ENCODE results near the gene KLK12.

GRCh38 chr19:51081476-51081875 is 46.7 kb upstream of the KLK12 start:
- TF ChIP-seq CHD2 (IDR thresholded peaks at IDR 0.05; ENCODE audit: low read depth, low read length) (no peak), KLF12 (CRISPR knock-in tag; IDR thresholded peaks at IDR 0.05; ENCODE audit: borderline replicate concordance) (no peak), CTCF (CRISPR knock-in tag; IDR thresholded peaks at IDR 0.05) (no peak), ZSCAN30 (CRISPR knock-in tag; IDR thresholded peaks at IDR 0.05) (no peak), CBX5 (CRISPR knock-in tag; IDR thresholded peaks at IDR 0.05; ENCODE audit: borderline replicate concordance) (no peak)

Measured in HepG2 (cell line).